ENCODE results near the gene CD4.

DNA sequence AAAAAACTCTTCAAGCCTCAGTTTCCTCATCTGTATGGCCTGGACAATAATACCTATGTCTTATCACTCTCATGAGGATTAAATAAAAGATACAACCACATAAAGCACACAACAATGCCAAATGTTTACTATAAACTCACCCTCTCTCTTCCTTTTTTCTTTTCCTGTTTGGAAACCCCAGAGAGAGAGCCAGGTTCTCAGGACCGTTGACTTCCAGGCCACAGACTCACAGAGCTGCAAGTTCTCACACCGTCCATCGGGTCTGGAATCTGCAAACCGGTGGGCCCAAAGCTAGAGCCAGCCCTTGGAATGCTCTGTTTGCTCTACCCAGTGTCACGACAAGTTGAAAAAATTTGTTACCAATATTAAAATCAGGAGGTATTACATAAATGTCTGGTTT is 4.6 kb upstream of the CD4 start:
- TF ChIP-seq CTCF (conservative IDR thresholded peaks at IDR 0.05; ENCODE audit: low read depth, low read length) (no peak), CEBPB (IDR thresholded peaks at IDR 0.05; ENCODE audit: low read depth, low read length) (no peak), RAD21 (IDR thresholded peaks at IDR 0.05; ENCODE audit: low read length) (no peak), MAZ (IDR thresholded peaks at IDR 0.05; ENCODE audit: borderline replicate concordance, low read depth, low read length) (no peak), RCOR1 (IDR thresholded peaks at IDR 0.05; ENCODE audit: insufficient replicate concordance, low read length) (no peak), POLR2A (IDR thresholded peaks at IDR 0.05; ENCODE audit: low read depth, low read length) (no peak), MAFK (IDR thresholded peaks at IDR 0.05; ENCODE audit: low read depth, low read length) (no peak)
- TF ChIP-seq, protein P1, sequence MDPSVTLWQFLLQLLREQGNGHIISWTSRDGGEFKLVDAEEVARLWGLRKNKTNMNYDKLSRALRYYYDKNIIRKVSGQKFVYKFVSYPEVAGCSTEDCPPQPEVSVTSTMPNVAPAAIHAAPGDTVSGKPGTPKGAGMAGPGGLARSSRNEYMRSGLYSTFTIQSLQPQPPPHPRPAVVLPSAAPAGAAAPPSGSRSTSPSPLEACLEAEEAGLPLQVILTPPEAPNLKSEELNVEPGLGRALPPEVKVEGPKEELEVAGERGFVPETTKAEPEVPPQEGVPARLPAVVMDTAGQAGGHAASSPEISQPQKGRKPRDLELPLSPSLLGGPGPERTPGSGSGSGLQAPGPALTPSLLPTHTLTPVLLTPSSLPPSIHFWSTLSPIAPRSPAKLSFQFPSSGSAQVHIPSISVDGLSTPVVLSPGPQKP (IDR thresholded peaks at IDR 0.05; ENCODE audit: borderline replicate concordance, low read depth, low read length), result no peak
